Ovary (tissue), 9 donors: ENCODE results near the gene HAGH. TPM values are rescaled to one million over a fixed set of nuclear protein-coding genes. Genes with fewer than 3 reads are reported as not detected.

Source experiments
- DNase-seq, 5 donors: peaks; one replicate each; pipeline ENCODE4 v3.0.0-alpha.2; 2019 to 2020
- H3K27ac ChIP-seq, 2 donors: fragments of 200-600 bp; one replicate each; pipeline versions ENCODE4 v1.5.1 to v1.8.0; 2019 to 2022
- H3K27me3 ChIP-seq: fragments of 200-600 bp; one replicate; pipeline ENCODE4 v1.8.0; 2022
- H3K36me3 ChIP-seq: fragments of 200-600 bp; sonication (generic); one replicate; pipeline ENCODE4 v1.5.1; 2019
- H3K4me1 ChIP-seq: one replicate; pipeline ENCODE4 v1.8.1; 2013; ENCODE audit warnings: mild to moderate bottlenecking, moderate library complexity; ENCODE audit not compliant: insufficient read depth
- H3K4me3 ChIP-seq: fragments of 200-600 bp; sonication (generic); one replicate; pipeline ENCODE4 v1.5.1; 2017
- H3K9me3 ChIP-seq, 2 donors: fragments of 200-600 bp in 1 of 2; sonication (generic) in 1 of 2; one replicate each; pipeline versions ENCODE4 v1.5.1 to v1.8.1; 2013 to 2019; ENCODE audit warnings: mild to moderate bottlenecking in 1 of 2, moderate library complexity in 1 of 2
- CTCF ChIP-seq, 3 donors: fragments of 450-650 bp in 2 of 3; fragments of 200-600 bp in 1 of 3; IDR thresholded peaks; one replicate each; pipeline versions ENCODE4 v1.5.1 to v1.8.0; 2016 to 2022; ENCODE audit warnings: antibody characterized with exemption in 3 of 3, mild to moderate bottlenecking in 1 of 3
- EP300 ChIP-seq: sonication (generic); formaldehyde crosslinking; IDR thresholded peaks from one replicate; pipeline ENCODE4 v1.6.1; 2017; ENCODE audit warnings: antibody characterized with exemption
- POLR2A ChIP-seq: fragments of 450-650 bp; IDR thresholded peaks from one replicate; pipeline ENCODE4 v1.6.1; 2017; ENCODE audit warnings: antibody characterized with exemption, mild to moderate bottlenecking, moderate library complexity
- WGBS, 3 donors: extraction: QIAGEN DNeasy Blood & Tissue Kit in 1 of 3; methylation state at CpG; one replicate each; pipeline versions ENCODE4 v1.1.5 to v1.1.7; 2013 to 2017; 5-methylcytosine and 5-hydroxymethylcytosine counted together
- intact Hi-C, 4 donors: fragments of 100-400 bp; cut with DNase I; formaldehyde crosslinking; loops; one replicate each; pipeline versions ENCODE4 v1.11.0 to v1.15.1; 2022 to 2023
- polyA plus RNA-seq, 2 donors: library from polyadenylated mRNA; stranded (reverse); fragments of 200-250 nt in 1 of 2; fragments of 350-450 nt in 1 of 2; fragmentation: Illumina TruSeq in 1 of 2; extraction: RNeasy Lipid Tissue Mini Kit (QIAGEN cat#74804) in 1 of 2; gene quantifications; one replicate each; pipeline ENCODE4 v1.2.3, GENCODE V29; 2013 to 2014
- total RNA-seq, 7 donors: library from RNA; depleted of rRNA in 2 of 7; stranded (reverse); fragments of >200 nt in 2 of 7; fragmentation: NEBNext Ultra II Directional in 3 of 7; extraction: Animal tissue kit (Norgen Biotek cat#: 25700) in 3 of 7; gene quantifications; one replicate each; pipeline versions ENCODE4 v1.1.0 to v1.2.4, GENCODE V29; 2016 to 2023
- donor health status: DM: no; HTN: no; CAD: no; lungs with moderate emphysema.
- donor health status: DM: no; HTN: no; CAD: no.
- donor health status: Bipolar disorder and iron deficiency.
- donor health status: DM: yes; HTN: yes; CAD: no.
- donor health status: DM: no; HTN: no; CAD: no.
- donor health status: DM: yes; HTN: yes; CAD: no.

HAGH gene
- total and polyA plus RNA-seq, 9 donors, result 7.7 to 70.2 (median 37.0) TPM

DNA sequence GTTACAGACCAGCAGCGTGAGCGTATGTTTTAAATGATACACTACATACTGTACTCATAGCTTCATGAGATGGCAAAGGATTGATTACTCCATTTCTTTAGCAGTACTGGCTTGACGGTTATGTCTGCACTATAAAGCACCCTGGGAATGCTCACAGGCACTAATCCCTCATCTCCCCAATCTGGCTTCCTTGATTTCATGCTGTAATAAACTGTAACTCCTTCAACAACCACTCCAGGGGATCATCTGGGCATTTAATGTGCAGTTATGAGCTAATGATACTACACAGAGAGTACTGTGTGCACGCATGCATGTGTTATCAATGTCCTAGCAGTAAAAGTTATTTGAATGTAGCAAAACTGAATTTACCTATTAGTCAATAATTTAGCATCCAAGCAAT is 25.2 kb upstream of the HAGH start:
- Histone ChIP-seq H3K27ac (no peak overlapping the region), H3K4me1 (no peaks in the 10 kb centered on the region), H3K9me3 (no peaks in the 10 kb centered on the region), H3K27me3 (no peaks in the 10 kb centered on the region), H3K36me3 (no peaks in the 10 kb centered on the region), H3K4me3 (no peak overlapping the region)
- WGBS, 3 donors, result 60 to 78% (median 65%) methylated on average over 4 of the region's 4 CpGs
- intact Hi-C loops, result no loop called here
- DNase-seq, result no peak
- TF ChIP-seq POLR2A (no peak), CTCF (IDR thresholded peaks at IDR 0.05) (no peak), EP300 (no peak)

DNA sequence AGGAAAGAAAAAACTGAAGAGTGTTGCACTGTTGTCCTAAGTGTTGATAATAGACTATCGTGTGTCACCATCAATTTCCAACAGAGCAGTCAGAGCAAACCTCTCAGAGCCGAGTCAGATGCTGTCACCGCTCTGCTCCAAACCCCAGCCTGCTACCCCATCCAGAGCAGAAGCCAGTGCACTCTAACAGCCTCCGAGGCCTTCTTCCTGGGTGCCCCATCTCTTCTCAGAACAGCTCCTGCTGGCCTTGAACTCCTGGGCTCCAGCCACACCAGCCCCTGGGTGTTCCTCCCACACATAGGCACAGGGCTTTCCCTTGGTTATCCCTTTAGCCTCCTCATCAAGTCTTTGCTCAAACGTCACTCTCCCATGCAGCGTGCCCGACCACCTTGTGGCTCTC is 24.4 kb upstream of the HAGH start:
- Histone ChIP-seq H3K27me3 (no peaks in the 10 kb centered on the region), H3K9me3 (no peaks in the 10 kb centered on the region), H3K4me1 (no peaks in the 10 kb centered on the region), H3K27ac (no peak overlapping the region), H3K36me3 (no peaks in the 10 kb centered on the region), H3K4me3 (no peak overlapping the region)
- DNase-seq, result no peak
- TF ChIP-seq EP300, result no peak
- intact Hi-C loops, result no loop called here
- WGBS, 3 donors, result 61 to 66% (median 63%) methylated on average over 7 of the region's 7 CpGs

DNA sequence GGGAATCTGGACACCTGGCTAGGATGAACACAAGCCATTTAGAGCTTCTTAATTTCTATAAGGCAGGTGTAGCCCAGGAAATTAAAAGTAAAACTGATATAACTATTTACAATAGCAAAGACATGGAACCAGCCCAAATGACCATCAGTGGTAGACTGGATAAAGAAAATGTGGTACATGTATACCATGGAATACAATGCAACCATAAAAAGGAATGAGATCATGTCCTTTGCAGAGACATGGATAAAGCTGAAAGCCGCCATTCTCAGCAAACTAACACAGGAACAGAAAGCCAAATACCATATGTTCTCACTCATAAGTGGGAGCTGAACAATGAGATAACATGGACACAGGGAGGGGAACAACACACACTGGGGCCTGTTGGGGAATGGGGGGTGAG is 19.8 kb upstream of the HAGH start:
- intact Hi-C loops, result no loop called here
- Histone ChIP-seq H3K27me3 (no peaks in the 10 kb centered on the region), H3K9me3 (no peaks in the 10 kb centered on the region), H3K27ac (no peak overlapping the region), H3K4me3 (no peak overlapping the region), H3K36me3 (no peaks in the 10 kb centered on the region), H3K4me1 (no peaks in the 10 kb centered on the region)
- TF ChIP-seq EP300 (no peak), CTCF (IDR thresholded peaks at IDR 0.05) (no peak), POLR2A (no peak)
- 63 to 75% (median 67%) methylated on average over 1 of the region's 1 CpG for WGBS, 3 donors
- no peak for DNase-seq

GRCh38 chr16:1845985-1846384 is 19.4 kb upstream of the HAGH start:
- H3K4me1 ChIP-seq, result no peaks in the 10 kb centered on the region
- no peak overlapping the region for H3K27ac ChIP-seq
- DNase-seq, result no peak
- no peak overlapping the region for H3K4me3 ChIP-seq
- TF ChIP-seq CTCF (IDR thresholded peaks at IDR 0.05) (no peak), POLR2A (no peak), EP300 (no peak)
- no peaks in the 10 kb centered on the region for H3K9me3 ChIP-seq
- intact Hi-C loops, result no loop called here
- H3K36me3 ChIP-seq, result no peaks in the 10 kb centered on the region
- 39 to 56% (median 53%) methylated on average over 4 of the region's 4 CpGs for WGBS, 3 donors
- H3K27me3 ChIP-seq, result no peaks in the 10 kb centered on the region

- H3K36me3 ChIP-seq, result no peaks in the 10 kb centered on the region
- H3K27ac ChIP-seq, result no peak overlapping the region
- TF ChIP-seq POLR2A, result no peak
- WGBS, 3 donors, result 54 to 67% (median 63%) methylated on average over 9 of the region's 9 CpGs
- no peaks in the 10 kb centered on the region for H3K27me3 ChIP-seq
- intact Hi-C loops, result no loop called here
- H3K9me3 ChIP-seq, result no peaks in the 10 kb centered on the region
- H3K4me3 ChIP-seq, result no peak overlapping the region
- no peaks in the 10 kb centered on the region for H3K4me1 ChIP-seq
- no peak for DNase-seq
These were observed 12.9 kb upstream of the HAGH start for GRCh38 chr16:1839554-1839953.

GRCh38 chr16:1834096-1834495 is 7.5 kb upstream of the HAGH start:
- Histone ChIP-seq H3K36me3 (no peaks in the 10 kb centered on the region), H3K4me1 (no peaks in the 10 kb centered on the region), H3K4me3 (no peak overlapping the region), H3K27me3 (no peaks in the 10 kb centered on the region), H3K27ac (no peak overlapping the region), H3K9me3 (no peaks in the 10 kb centered on the region)
- 74 to 85% (median 74%) methylated on average over 5 of the region's 5 CpGs for WGBS, 3 donors
- DNase-seq, result no peak
- intact Hi-C loops, result no loop called here
- TF ChIP-seq CTCF (IDR thresholded peaks at IDR 0.05), result no peak
- no peak for TF ChIP-seq EP300
- TF ChIP-seq POLR2A, result no peak
